GM04503 (cell line): ENCODE measurements around the gene NSUN4.
A peak's percentile ranks its signal among the peaks of the same experiment; 100 is the strongest.
"Not testable (repeated sequence)": the region's sequence is repeated elsewhere in the genome, so short reads cannot be mapped to it uniquely, and the experiment has no call there.

ENCODE experiments used
- DNase-seq: peaks from one replicate; pipeline ENCODE4 v3.0.0-alpha.2; 2012; ENCODE audit warnings: low read depth

NSUN4 gene

GRCh38 chr1:46328182-46328581 is 12.4 kb upstream of the NSUN4 start:
- not testable (repeated sequence) for DNase-seq

GRCh38 chr1:46329807-46330206 is 10.8 kb upstream of the NSUN4 start:
- not testable (repeated sequence) for DNase-seq

DNA sequence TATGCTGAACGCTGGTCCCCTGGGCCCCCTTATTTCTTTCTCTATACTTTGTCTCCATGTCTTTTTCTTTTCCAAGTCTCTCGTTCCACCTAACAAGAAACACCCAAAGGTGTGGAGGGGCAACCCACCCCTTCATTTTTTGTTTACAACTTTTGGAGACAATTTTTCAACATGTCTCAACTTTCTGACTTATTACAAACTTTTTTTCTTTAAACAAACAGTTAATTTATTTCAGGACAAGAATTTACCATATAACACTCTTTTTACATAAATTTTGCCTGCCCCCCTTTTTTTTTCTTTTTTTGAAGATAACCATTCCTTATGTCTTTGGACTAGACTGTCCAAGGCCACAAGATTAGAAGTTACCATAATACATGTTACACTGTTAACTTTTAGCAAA is 10.2 kb upstream of the NSUN4 start:
- not testable (repeated sequence) for DNase-seq

GRCh38 chr1:46331786-46332540 is 8.6 kb upstream of the NSUN4 start:
- not testable (repeated sequence) for DNase-seq

DNA sequence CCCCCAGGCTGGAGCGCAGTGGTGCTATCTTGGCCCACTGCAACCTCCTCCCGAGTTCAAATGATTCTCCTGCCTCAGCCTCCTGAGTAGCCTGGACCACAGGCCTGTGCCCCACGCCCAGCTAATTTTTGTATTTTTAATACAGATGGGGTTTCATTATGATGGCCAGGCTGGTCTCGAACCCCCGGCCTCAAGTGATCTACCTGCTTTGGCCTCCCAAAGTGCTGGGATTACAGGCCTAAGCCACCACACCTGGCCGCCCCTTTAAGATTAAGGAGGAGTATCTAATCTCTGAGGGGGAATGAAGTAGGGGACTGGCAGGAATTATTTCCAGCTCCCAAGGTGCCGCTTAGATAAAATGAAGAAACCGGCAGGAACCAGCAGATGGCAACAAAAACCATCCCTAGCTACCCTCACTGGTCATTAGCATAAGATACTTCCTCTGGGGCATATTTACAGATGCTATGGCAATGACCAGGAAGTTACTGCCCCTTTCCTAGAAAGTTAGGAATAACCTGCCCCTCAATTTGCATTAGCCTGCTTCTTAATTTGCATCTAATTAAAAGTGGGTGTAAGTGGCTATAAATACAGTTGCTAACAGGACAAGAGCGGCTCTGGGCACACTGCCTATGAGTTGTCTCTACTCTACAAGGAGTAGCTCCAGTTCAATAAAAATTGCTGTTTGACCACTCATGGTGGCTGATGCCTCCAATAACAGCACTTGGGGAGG is 7.1 kb upstream of the NSUN4 start:
- no peak for DNase-seq

- DNase-seq, result no peak
These were observed 6.6 kb upstream of the NSUN4 start for GRCh38 chr1:46334030-46334384.

DNA sequence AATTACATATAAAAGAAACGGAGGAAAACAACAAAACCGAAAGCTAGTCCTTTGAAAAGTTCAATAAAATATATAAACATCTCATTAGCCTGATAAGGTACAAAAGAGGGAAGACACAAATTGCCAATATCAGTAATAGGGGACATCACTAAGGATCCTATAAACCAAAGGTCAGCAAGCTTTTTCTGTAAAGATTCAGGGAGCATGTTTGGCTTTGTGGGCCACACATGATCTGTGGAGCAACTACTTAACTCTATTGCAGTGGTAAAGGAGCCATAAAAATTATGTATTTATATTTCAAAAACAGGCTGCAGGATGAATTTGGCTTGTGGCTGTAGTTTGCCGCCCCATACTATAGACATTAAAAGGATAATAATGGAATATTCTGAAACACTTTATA is 5.5 kb upstream of the NSUN4 start:
- DNase-seq, result no peak

GRCh38 chr1:46337409-46337808 is 3.2 kb upstream of the NSUN4 start:
- DNase-seq, result not testable (repeated sequence)

DNA sequence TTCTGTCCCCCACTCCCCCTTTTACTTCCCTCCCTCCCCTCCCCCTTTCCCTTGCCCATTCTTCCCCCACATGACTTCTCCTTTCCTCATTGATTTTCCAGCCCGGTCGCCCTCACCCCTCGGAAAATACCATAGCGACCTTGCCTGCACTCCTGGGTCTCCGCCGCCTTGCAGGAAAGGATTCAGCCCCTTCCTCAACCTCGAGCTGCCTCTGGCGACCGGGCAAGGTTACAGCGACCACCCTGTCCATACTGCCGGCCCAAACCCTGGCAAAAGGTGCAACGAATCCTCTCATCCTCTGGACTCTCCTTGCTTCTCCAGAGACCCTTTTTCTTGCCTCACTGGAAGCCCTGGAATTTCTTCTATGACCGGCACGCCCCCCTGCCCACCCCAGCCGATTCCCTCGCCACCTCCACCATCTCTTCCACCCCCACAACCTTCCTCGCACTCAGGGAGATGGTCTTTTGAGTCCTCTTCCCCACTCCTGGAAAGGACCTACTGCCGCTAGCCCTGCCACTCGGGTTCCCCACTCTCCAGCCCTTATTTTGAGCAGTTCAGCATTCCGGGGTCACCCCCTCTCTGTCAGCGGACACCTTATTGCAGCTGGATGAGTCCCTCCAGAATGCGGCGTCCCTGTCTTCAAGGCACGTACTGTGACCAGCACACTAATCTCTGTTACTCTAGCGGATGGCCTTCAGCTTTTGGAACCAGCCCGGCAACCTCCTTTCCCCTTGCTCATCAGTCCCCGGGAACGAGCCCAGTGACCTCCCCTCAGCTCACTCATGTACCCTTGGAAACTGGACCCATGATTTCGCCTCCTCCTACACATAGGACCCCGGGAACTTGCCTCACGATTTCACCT is 846 bp downstream of the NSUN4 start:
- no peak for DNase-seq

GRCh38 chr1:46342084-46342656 is 1.6 kb downstream of the NSUN4 start:
- no peak for DNase-seq

DNA sequence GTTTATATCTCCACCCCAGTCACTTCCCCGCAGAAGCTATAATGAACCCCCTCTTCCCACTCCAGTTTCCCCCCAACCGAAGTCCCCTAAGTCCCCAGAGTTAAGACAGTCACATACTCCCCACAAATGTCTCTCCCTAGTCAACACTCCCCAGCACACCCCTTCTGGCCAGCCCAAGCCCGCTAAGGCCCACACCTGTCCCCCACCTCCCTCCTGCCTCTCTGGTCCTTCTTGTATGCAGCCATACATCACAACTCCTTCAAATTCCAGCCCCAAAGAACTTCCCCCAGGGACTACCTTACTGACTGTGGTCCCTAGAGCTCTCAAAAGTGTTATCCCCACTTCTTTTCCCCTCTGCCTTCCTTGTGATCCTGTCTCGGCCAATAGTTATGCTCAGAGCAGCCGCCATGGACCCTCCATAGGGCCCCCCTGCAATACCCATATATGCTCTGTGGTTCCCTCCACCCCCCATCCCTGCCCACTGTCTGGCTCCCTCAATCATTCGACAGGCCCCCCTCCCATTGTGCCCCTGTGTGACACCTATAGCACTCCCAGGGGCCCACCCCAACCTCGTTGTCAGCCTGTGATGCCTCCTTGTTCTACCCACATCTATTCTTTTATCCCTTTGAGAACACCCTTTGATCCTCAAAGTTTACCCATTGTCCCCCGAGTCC is 2.2 kb downstream of the NSUN4 start:
- DNase-seq, result no peak

DNA sequence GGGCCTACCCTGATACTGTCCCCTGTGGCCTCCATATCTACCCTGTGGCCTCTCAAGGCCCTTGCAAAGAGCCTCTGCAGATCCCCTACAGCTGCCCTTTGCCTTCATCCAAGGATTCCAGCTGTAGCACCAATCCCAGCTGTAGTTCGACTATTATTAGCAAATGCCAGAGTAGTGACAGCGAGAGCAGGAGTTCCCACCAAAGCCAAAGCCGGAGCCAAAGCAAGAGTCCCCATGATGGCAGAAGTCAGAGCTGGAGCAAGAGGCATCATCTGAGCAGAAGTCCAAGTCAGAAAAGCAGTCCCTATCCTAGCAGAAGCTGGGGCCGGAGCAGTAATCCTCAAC is 2.7 kb downstream of the NSUN4 start:
- DNase-seq, result no peak

DNA sequence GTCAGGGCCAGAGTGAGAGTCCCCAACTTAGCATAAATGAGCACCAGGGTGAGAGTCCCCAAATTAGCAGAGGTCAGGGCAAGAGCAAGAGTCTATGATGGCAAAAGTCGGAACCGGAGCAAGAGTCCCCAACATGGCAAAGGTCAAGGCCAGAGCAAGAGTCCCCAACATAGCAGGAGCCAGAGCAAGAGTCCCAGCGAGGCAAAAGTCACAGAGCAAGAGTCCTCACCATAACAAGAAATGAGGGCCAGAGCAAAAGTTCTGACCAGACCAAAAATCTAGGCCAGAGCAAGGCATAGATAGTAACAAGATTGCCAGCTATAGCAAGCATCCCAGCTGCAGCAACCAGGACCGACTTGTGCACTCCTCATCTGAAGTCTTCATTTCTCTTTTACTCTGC is 3.1 kb downstream of the NSUN4 start:
- no peak for DNase-seq

GRCh38 chr1:46344481-46344880 is 3.9 kb downstream of the NSUN4 start:
- no peak for DNase-seq

DNA sequence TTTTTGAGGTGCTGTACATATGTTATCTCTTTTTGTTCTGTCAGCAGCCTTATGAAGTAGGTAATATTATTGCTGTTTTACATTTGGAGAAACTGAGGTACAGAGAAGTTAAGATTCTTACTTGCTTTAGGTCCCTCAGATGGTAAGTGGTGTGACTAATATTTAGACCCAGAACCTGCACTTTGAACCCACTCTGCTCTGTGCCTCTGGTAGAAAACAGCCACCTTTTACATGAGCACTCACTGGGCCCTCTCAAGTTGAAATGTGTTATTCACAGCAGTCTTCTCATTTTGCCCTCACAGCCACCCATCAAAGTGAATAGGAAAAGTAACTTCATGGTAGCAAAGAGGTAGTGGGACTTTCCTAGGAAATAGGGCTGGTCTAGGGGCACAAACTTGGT is 4.7 kb downstream of the NSUN4 start:
- DNase-seq, result no peak

- DNase-seq, result no peak
These were observed 11.8 kb downstream of the NSUN4 start for GRCh38 chr1:46352363-46352762.

- DNase-seq, result not testable (repeated sequence)
These were observed 15.3 kb downstream of the NSUN4 start for GRCh38 chr1:46355920-46356319.

- DNase-seq, result no peak
These were observed 21.6 kb downstream of the NSUN4 start for GRCh38 chr1:46362158-46362557.

GRCh38 chr1:46363121-46363520 is 22.5 kb downstream of the NSUN4 start:
- no peak for DNase-seq

DNA sequence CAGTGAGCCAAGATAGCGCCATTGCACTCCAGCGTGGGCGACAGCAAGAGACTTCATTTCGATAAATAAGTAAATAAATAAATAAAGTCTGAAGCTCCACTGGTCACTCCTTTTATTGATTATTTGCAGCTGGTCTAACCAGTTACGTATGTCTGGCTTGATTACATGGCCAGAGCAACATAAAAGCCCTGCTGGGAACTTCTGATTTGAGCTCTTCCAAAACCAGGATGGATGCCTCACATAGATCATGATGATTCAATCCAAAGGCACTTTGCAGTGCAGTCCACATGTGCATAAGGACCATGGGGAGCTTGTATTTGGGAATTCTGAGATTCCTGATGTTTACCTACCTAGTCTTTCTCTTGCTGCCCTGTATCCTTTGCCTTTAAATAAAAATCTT is 24.0 kb downstream of the NSUN4 start:
- DNase-seq, result peak; percentile 60

DNA sequence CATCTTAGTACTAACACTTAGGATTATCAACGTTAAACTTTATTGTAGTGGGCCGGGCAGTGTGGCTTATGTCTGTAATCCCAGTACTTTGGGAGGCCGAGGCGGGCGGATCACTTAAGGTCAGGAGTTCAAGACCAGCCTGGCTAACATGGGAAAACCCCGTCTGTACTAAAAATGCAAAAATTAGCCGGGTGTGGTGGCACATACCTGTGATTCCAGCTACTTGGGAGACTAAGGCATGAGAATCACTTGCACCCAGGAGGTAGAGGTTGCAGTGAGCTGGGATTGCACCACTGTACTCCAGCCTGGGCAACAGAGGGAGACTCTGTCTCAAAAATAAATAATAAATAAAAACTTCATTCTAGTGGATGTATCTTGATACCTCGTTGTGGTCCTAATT is 25.2 kb downstream of the NSUN4 start:
- DNase-seq, result not testable (repeated sequence)

- DNase-seq, result no peak
These were observed 26.5 kb downstream of the NSUN4 start for GRCh38 chr1:46367072-46367471.
